A673 (cell line): ENCODE measurements around the gene PHF21B. TPM values are rescaled to one million over a fixed set of nuclear protein-coding genes. Genes with fewer than 3 reads are reported as not detected.

Experiments
- BruUV-seq: library from RNA; stranded (reverse); fragments of 400-500 nt; replicated peaks from 2 replicates; lab custom pipeline; 2021; lab: Mats Ljungman, UMichigan
- CTCF ChIA-PET: fragments of 300-600 bp; sonication (Branson Sonifier 250); formaldehyde crosslinking; loops from one replicate; lab custom pipeline; 2022; ENCODE audit warnings: antibody characterized with exemption; lab: Charles Lee
- POLR2A ChIA-PET: fragments of 300-600 bp; sonication (Branson Sonifier 250); formaldehyde crosslinking; loops from one replicate; lab custom pipeline; 2022; ENCODE audit warnings: antibody characterized with exemption; ENCODE audit not compliant: low non-redundant PET; lab: Charles Lee
- DNase-seq: peaks from one replicate; pipeline ENCODE4 v3.0.0-alpha.2; 2015; ENCODE audit warnings: low spot score
- H3K27ac ChIP-seq: fragments of 200-600 bp; sonication (generic); 2 replicates; pipeline ENCODE4 v1.5.1; 2016; ENCODE audit warnings: mixed run types, low read depth, mild to moderate bottlenecking, mixed read lengths, antibody characterized with exemption, low read length; ENCODE audit not compliant: poor library complexity, severe bottlenecking
- H3K27me3 ChIP-seq: fragments of 200-600 bp; sonication (generic); replicated peaks from 2 replicates; pipeline ENCODE4 v1.6.1; 2017; ENCODE audit warnings: mixed run types, low read depth, mild to moderate bottlenecking, mixed read lengths, antibody characterized with exemption, low read length; ENCODE audit not compliant: insufficient read depth, poor library complexity
- H3K36me3 ChIP-seq: fragments of 200-600 bp; sonication (generic); 2 replicates; pipeline ENCODE4 v1.6.1; 2016; ENCODE audit warnings: mixed run types, mild to moderate bottlenecking, mixed read lengths, antibody characterized with exemption, low read length; ENCODE audit not compliant: insufficient read depth, poor library complexity, severe bottlenecking
- H3K4me1 ChIP-seq: fragments of 200-600 bp; sonication (generic); 2 replicates; pipeline ENCODE4 v1.6.1; 2017; ENCODE audit warnings: mixed run types, mild to moderate bottlenecking, mixed read lengths, antibody characterized with exemption, low read length; ENCODE audit not compliant: insufficient read depth, poor library complexity, severe bottlenecking
- H3K4me3 ChIP-seq: fragments of 200-600 bp; sonication (generic); 2 replicates; pipeline ENCODE4 v1.5.1; 2016; ENCODE audit warnings: low read depth, mixed run types, mild to moderate bottlenecking, mixed read lengths, low read length; ENCODE audit not compliant: poor library complexity, severe bottlenecking
- H3K9me3 ChIP-seq: fragments of 200-600 bp; sonication (generic); 2 replicates; pipeline ENCODE4 v1.6.1; 2016; ENCODE audit warnings: mixed run types, low read depth, mild to moderate bottlenecking, mixed read lengths, antibody characterized with exemption, low read length; ENCODE audit not compliant: poor library complexity, severe bottlenecking
- EZH2 ChIP-seq: fragments of 200-600 bp; sonication (generic); IDR thresholded peaks from 2 replicates; pipeline ENCODE4 v1.6.1; 2017; ENCODE audit warnings: borderline replicate concordance, low read depth, mild to moderate bottlenecking, mixed read lengths, antibody characterized with exemption, low read length; ENCODE audit not compliant: poor library complexity, severe bottlenecking
- intact Hi-C: fragments of 100-400 bp; cut with micrococcal nuclease; formaldehyde crosslinking; loops from one replicate; pipeline ENCODE4 v1.10.0; 2022; ENCODE audit not compliant: unreplicated experiment
- total RNA-seq: library from RNA; stranded (reverse); gene quantifications from 2 replicates; pipeline ENCODE4 v1.2.3, GENCODE V29; 2021
- TF ChIP-seq, protein P1 (sequence below): fragments of 300-800, 200-600 bp; sonication (generic); conservative IDR thresholded peaks from 2 replicates; pipeline ENCODE4 v1.5.1; 2017; ENCODE audit warnings: low read depth, mild to moderate bottlenecking, antibody characterized with exemption, low read length, moderate library complexity, mixed read lengths

PHF21B gene
- total RNA-seq, 1 experiment from 2014 or later = 13.2 TPM

DNA sequence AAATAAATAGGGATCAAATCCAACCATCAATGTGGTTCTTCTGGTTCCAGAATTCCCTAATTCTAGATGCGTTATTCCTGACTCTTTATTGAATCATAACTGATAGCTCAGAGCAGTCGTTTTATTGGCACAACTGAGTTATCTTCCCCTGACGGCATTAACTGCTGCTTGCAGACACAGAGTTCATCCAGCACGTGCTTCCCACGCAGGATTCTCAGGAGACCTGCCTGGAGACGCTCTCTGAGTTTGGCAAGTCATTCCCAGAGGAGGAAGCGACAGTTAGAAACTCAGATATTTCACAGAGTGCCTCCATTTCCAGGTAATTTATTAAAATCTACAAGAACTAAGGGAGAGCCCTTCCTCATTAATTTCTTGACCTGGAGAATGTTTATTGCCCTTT lies 35.4 kb upstream of the PHF21B start:
- intact Hi-C loops = no loop called here
- DNase-seq = no peak
- H3K4me3 ChIP-seq = no peak overlapping the region
- CTCF ChIA-PET = no interaction called here
- no peaks in the 10 kb centered on the region for H3K36me3 ChIP-seq
- POLR2A ChIA-PET = no interaction called here
- TF ChIP-seq EZH2 = no peak
- TF ChIP-seq, protein P1, sequence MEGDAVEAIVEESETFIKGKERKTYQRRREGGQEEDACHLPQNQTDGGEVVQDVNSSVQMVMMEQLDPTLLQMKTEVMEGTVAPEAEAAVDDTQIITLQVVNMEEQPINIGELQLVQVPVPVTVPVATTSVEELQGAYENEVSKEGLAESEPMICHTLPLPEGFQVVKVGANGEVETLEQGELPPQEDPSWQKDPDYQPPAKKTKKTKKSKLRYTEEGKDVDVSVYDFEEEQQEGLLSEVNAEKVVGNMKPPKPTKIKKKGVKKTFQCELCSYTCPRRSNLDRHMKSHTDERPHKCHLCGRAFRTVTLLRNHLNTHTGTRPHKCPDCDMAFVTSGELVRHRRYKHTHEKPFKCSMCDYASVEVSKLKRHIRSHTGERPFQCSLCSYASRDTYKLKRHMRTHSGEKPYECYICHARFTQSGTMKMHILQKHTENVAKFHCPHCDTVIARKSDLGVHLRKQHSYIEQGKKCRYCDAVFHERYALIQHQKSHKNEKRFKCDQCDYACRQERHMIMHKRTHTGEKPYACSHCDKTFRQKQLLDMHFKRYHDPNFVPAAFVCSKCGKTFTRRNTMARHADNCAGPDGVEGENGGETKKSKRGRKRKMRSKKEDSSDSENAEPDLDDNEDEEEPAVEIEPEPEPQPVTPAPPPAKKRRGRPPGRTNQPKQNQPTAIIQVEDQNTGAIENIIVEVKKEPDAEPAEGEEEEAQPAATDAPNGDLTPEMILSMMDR = no peak
- no peaks in the 10 kb centered on the region for H3K9me3 ChIP-seq
- BruUV-seq = no TSS peak
- H3K4me1 ChIP-seq = no peaks in the 10 kb centered on the region
- H3K27ac ChIP-seq = no peak overlapping the region
- H3K27me3 ChIP-seq = peaks cover 34% of the 10 kb centered on the region

DNA sequence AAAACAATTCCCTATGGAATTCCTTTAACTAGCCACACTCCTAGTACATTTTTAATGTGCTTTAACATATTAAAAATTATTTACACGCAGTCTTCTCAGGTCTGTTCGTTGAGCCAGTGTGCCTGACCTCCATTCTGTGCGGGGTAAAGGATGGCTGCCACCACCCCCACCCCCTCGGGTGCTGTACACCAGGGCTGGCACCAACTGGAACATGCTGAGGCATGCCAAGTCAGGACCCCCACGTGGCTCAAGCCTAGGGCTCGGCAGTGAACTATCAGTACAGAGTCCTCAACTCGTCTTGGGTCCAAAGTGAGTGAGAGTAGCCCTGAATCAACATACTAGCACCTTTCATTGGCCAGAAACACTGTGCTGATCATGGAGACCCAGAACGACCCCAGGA lies 32.5 kb upstream of the PHF21B start:
- BruUV-seq = no TSS peak
- Histone ChIP-seq H3K27me3 (peaks cover 9% of the 10 kb centered on the region), H3K4me3 (no peak overlapping the region), H3K36me3 (no peaks in the 10 kb centered on the region), H3K9me3 (no peaks in the 10 kb centered on the region), H3K27ac (no peak overlapping the region), H3K4me1 (no peaks in the 10 kb centered on the region)
- intact Hi-C loops = no loop called here
- no peak for TF ChIP-seq EZH2
- TF ChIP-seq, protein P1 = no peak
- no peak for DNase-seq
- ChIA-PET CTCF (no interaction called here), POLR2A (no interaction called here)

DNA sequence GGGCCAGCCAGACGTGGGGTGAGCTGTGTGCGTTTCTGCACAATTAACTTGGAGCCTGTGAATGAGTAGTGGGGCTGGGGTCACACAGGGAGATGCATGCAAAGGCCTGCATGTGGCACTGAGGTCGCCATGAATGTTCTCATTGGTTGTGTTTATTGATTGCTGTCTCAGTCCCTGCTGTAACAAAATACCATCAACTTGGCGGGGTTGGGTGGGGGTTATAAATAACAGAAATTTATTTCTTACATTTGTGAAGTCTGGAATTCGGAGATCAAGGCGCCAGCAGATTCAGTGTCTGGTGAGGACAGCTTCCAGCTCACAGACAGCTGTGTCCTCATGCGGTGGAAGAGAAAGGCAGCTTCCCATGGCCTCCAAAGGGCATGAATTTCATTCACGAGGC lies 29.3 kb upstream of the PHF21B start:
- no peak overlapping the region for H3K27ac ChIP-seq
- no peak for TF ChIP-seq EZH2
- TF ChIP-seq, protein P1 = no peak
- no peak for DNase-seq
- H3K9me3 ChIP-seq = no peaks in the 10 kb centered on the region
- ChIA-PET POLR2A (no interaction called here), CTCF (no interaction called here)
- H3K4me3 ChIP-seq = no peak overlapping the region
- H3K4me1 ChIP-seq = no peaks in the 10 kb centered on the region
- H3K27me3 ChIP-seq = peaks cover 4% of the 10 kb centered on the region
- no peaks in the 10 kb centered on the region for H3K36me3 ChIP-seq
- no TSS peak for BruUV-seq
- intact Hi-C loops = no loop called here
